ENCODE results near the gene MMP14. TPM values are rescaled to one million over a fixed set of nuclear protein-coding genes. Genes with fewer than 3 reads are reported as not detected.
A peak's percentile ranks its signal among the peaks of the same experiment; 100 is the strongest.

Gene MMP14
- total RNA-seq, 1 experiment from 2014 or later = 10.5 TPM

- Mint-ChIP-seq H3K4me1 (ENCODE audit: low read depth, unreplicated experiment) (peaks cover 58% of the 10 kb centered on the region), H3K36me3 (ENCODE audit: insufficient read depth, unreplicated experiment) (peaks cover 31% of the 10 kb centered on the region), H3K4me3 (ENCODE audit: low read depth, unreplicated experiment) (peak overlapping the region; percentile 56), H3K9me3 (ENCODE audit: low read depth, unreplicated experiment) (no peaks in the 10 kb centered on the region), H3K27ac (ENCODE audit: unreplicated experiment) (peak overlapping the region; percentile 19), H3K27me3 (ENCODE audit: unreplicated experiment) (no peaks in the 10 kb centered on the region)
- CTCF ChIA-PET = interaction anchor here (0.7 to 1.2 kb wide), 3 partner anchors 36 to 148 kb away, joined by 3 to 4 read pairs (median 4); no protein-coding TSS in a partner anchor
- no TSS peak for BruUV-seq (replicated peaks)
- no peak for TF ChIP-seq CTCF (IDR thresholded peaks at IDR 0.05; ENCODE audit: unreplicated experiment)
- intact Hi-C loops (cut with micrococcal nuclease; ENCODE audit: unreplicated experiment) = no loop called here
- peak; percentile 38 for DNase-seq
These were observed 17.0 kb upstream of the MMP14 start for GRCh38 chr14:22819151-22819988.

DNA sequence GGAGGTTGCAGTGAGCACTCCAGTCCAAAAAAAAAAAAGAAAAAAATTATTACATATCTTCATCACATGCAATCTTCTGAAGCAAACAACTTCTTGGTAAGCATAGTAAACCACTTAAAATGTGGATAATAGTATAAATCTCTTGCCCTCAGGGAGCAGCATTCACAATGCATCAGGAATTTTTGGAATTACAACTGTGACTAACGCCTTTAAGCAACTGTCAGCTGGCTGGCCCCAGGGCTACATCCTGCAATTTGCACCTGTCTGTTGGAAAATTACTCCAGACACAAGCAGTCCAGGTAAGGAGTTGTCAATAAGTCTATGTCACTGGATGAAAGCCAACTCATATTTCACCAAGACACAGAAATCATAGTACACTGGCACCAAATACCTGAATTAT lies 15.7 kb upstream of the MMP14 start:
- H3K27ac Mint-ChIP-seq (ENCODE audit: unreplicated experiment) = peak overlapping the region; percentile 94
- intact Hi-C loops (cut with micrococcal nuclease; ENCODE audit: unreplicated experiment) = no loop called here
- no TSS peak for BruUV-seq (replicated peaks)
- peaks cover 31% of the 10 kb centered on the region for H3K36me3 Mint-ChIP-seq (ENCODE audit: insufficient read depth, unreplicated experiment)
- peaks cover 59% of the 10 kb centered on the region for H3K4me1 Mint-ChIP-seq (ENCODE audit: low read depth, unreplicated experiment)
- TF ChIP-seq CTCF (IDR thresholded peaks at IDR 0.05; ENCODE audit: unreplicated experiment) = no peak
- H3K9me3 Mint-ChIP-seq (ENCODE audit: low read depth, unreplicated experiment) = no peaks in the 10 kb centered on the region
- H3K27me3 Mint-ChIP-seq (ENCODE audit: unreplicated experiment) = no peaks in the 10 kb centered on the region
- CTCF ChIA-PET = interaction anchor here (1.1 to 1.3 kb wide), 8 partner anchors 10 to 51 kb away, joined by 3 to 6 read pairs (median 4); partner anchors contain the start of gene LRP10
- H3K4me3 Mint-ChIP-seq (ENCODE audit: low read depth, unreplicated experiment) = peak overlapping the region; percentile 71
- DNase-seq = peak; percentile 31

DNA sequence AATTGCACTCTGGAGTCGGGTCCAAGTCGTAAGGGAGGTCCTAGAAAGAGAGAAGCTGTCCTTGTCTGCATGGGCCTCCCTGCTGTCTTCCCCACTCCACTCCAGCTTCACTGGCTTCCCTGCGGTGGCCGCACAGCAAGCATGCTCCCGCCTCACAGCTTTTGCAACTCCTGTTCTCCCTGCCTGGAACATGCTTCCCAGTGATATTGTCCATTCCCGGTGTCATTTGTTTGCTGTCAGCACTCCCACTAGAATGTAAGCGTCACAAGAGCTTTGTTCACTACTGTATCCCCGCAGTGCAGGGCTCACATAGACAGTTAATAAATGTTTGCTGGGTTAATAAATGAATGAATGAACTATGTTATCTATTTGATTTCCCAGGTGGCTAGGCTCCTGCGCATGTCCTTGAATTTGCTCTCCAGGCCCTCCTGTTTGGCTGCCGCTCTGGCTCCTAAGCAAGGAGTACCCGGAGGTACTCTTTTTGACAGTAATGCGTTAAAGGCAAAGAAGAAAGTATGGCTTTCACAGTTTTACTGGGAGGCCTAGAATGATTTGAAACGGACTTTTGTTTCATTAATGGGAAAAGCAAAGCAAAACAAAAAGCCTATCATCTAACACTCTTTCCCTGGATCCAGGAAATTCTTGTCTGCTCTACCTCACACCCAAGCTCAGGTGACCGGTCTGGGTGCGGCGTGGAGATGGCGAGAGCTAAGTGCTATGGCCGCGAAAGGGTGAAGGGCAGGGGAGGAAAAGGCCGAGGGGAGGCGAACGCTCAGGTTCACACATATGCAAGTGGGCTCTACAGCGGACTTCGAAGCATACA lies 15.0 kb upstream of the MMP14 start:
- peak; percentile 67 for DNase-seq
- peak overlapping the region; percentile 94 for H3K27ac Mint-ChIP-seq (ENCODE audit: unreplicated experiment)
- BruUV-seq (replicated peaks) = no TSS peak
- peaks cover 55% of the 10 kb centered on the region for H3K4me1 Mint-ChIP-seq (ENCODE audit: low read depth, unreplicated experiment)
- H3K4me3 Mint-ChIP-seq (ENCODE audit: low read depth, unreplicated experiment) = peak overlapping the region; percentile 71
- peaks cover 31% of the 10 kb centered on the region for H3K36me3 Mint-ChIP-seq (ENCODE audit: insufficient read depth, unreplicated experiment)
- CTCF ChIA-PET = interaction anchor here (1.0 to 1.3 kb wide), 10 partner anchors 9 to 265 kb away, joined by 3 to 6 read pairs (median 4); partner anchors contain the start of gene LRP10
- no peak for TF ChIP-seq CTCF (IDR thresholded peaks at IDR 0.05; ENCODE audit: unreplicated experiment)
- H3K9me3 Mint-ChIP-seq (ENCODE audit: low read depth, unreplicated experiment) = no peaks in the 10 kb centered on the region
- no peaks in the 10 kb centered on the region for H3K27me3 Mint-ChIP-seq (ENCODE audit: unreplicated experiment)
- intact Hi-C loops (cut with micrococcal nuclease; ENCODE audit: unreplicated experiment) = loop anchor here (2.0 kb wide), 1 partner anchor 45 kb away; no protein-coding TSS in a partner anchor

- H3K4me3 Mint-ChIP-seq (ENCODE audit: low read depth, unreplicated experiment) = peak overlapping the region; percentile 71
These were observed 14.3 kb upstream of the MMP14 start for GRCh38 chr14:22822016-22822570.

More at GRCh38 chr14:22822016-22822570, 14.3 kb upstream of the MMP14 start:
- TSS peak; percentile 80 for BruUV-seq (replicated peaks)
- peak; percentile 32 for DNase-seq
- intact Hi-C loops (cut with micrococcal nuclease; ENCODE audit: unreplicated experiment) = loop anchor here (2.0 kb wide), 1 partner anchor 45 kb away; no protein-coding TSS in a partner anchor
- H3K36me3 Mint-ChIP-seq (ENCODE audit: insufficient read depth, unreplicated experiment) = peaks cover 31% of the 10 kb centered on the region
- H3K27ac Mint-ChIP-seq (ENCODE audit: unreplicated experiment) = peak overlapping the region; percentile 94
- H3K4me1 Mint-ChIP-seq (ENCODE audit: low read depth, unreplicated experiment) = peaks cover 55% of the 10 kb centered on the region
- H3K9me3 Mint-ChIP-seq (ENCODE audit: low read depth, unreplicated experiment) = no peaks in the 10 kb centered on the region
- no peaks in the 10 kb centered on the region for H3K27me3 Mint-ChIP-seq (ENCODE audit: unreplicated experiment)
- CTCF ChIA-PET = interaction anchor here (0.6 to 2.1 kb wide), 23 partner anchors 8 to 312 kb away, joined by 3 to 46 read pairs (median 4); partner anchors contain the start of genes DAD1, LRP10, MMP14 and OR6J1
- TF ChIP-seq CTCF (IDR thresholded peaks at IDR 0.05; ENCODE audit: unreplicated experiment) = no peak
